ENCODE measurements around the gene IZUMO1R. TPM values are rescaled to one million over a fixed set of nuclear protein-coding genes. Genes with fewer than 3 reads are reported as not detected.

The IZUMO1R gene
- polyA plus RNA-seq, 1 of the 3 experiments (the other 2 are of a cell fraction), result 0.43 TPM

- no peak for TF ChIP-seq MXI1 (IDR thresholded peaks at IDR 0.05; ENCODE audit: low read depth, low read length)
- TF ChIP-seq PBX3 (IDR thresholded peaks at IDR 0.05), result no peak
- TF ChIP-seq MEF2A (IDR thresholded peaks at IDR 0.05; ENCODE audit: borderline replicate concordance, low read depth), result no peak
- no peak for TF ChIP-seq FOXJ3 (CRISPR knock-in tag; IDR thresholded peaks at IDR 0.05)
- no peak for TF ChIP-seq IRF3 (IDR thresholded peaks at IDR 0.05; ENCODE audit: low read depth, low read length)
- no peak for TF ChIP-seq FOSL2 (IDR thresholded peaks at IDR 0.05; ENCODE audit: borderline replicate concordance, low read depth)
- no peak for TF ChIP-seq RXRA (IDR thresholded peaks at IDR 0.05; ENCODE audit: borderline replicate concordance, low read depth)
- TF ChIP-seq JUND (IDR thresholded peaks at IDR 0.05), result no peak
- no peak for TF ChIP-seq NFIC (IDR thresholded peaks at IDR 0.05; ENCODE audit: borderline replicate concordance)
- no peak for TF ChIP-seq EP300 (IDR thresholded peaks at IDR 0.05; ENCODE audit: borderline replicate concordance in 1 of 2, low read depth in 1 of 2, low read length in 1 of 2)
- no peak for TF ChIP-seq YY1 (IDR thresholded peaks at IDR 0.05; ENCODE audit: low read depth)
- no peak for TF ChIP-seq RFX5 (IDR thresholded peaks at IDR 0.05; ENCODE audit: low read length)
- no peak for TF ChIP-seq USF1 (IDR thresholded peaks at IDR 0.05; ENCODE audit: borderline replicate concordance, low read depth)
- no peak for TF ChIP-seq TCF12 (IDR thresholded peaks at IDR 0.05)
- TF ChIP-seq FOXM1 (IDR thresholded peaks at IDR 0.05; ENCODE audit: low read depth), result no peak
- TF ChIP-seq NRF1 (IDR thresholded peaks at IDR 0.05; ENCODE audit: low read depth, low read length), result no peak
- TF ChIP-seq ELF1 (IDR thresholded peaks at IDR 0.05), result no peak
- CTCF ChIA-PET, result no interaction called here
- WGBS (ENCODE audit: low lambda C conversion rate), result 47% methylated on average over 4 of the region's 6 CpGs
Measured at GRCh38 chr11:94328587-94329080, 24.3 kb downstream of the IZUMO1R start.

GRCh38 chr11:94329501-94329900 is 25.1 kb downstream of the IZUMO1R start:
- H3K9me3 ChIP-seq, result no peaks in the 10 kb centered on the region
- no peak for TF ChIP-seq SIN3A (IDR thresholded peaks at IDR 0.05; ENCODE audit: borderline replicate concordance, low read depth, low read length)
- no peak for TF ChIP-seq TAF1 (IDR thresholded peaks at IDR 0.05; ENCODE audit: borderline replicate concordance, low read depth, low read length)
- no peak for TF ChIP-seq FOXM1 (IDR thresholded peaks at IDR 0.05; ENCODE audit: low read depth)
- no peak for TF ChIP-seq YY1 (IDR thresholded peaks at IDR 0.05; ENCODE audit: low read depth)
- TF ChIP-seq ELF1 (IDR thresholded peaks at IDR 0.05), result no peak
- H3K4me1 ChIP-seq (ENCODE audit: control insufficient read depth in 1 of 2, insufficient read depth in 2 of 2, low read depth in 1 of 2, low read length in 1 of 2), result no peaks in the 10 kb centered on the region
- H2AFZ ChIP-seq (ENCODE audit: low read depth), result no peak overlapping the region
- no peak overlapping the region for H3K4me2 ChIP-seq
- no peak overlapping the region for H3K4me3 ChIP-seq (ENCODE audit: low read depth in 2 of 2, low read length in 1 of 2)
- no peaks in the 10 kb centered on the region for H4K20me1 ChIP-seq (ENCODE audit: insufficient read depth)
- no peaks in the 10 kb centered on the region for H3K27me3 ChIP-seq (ENCODE audit: insufficient read depth)
- ChIA-PET CTCF (interaction anchor here (0.6 kb wide), 1 partner anchor 1383 kb away, joined by 3 read pairs; no protein-coding TSS in a partner anchor), POLR2A (no interaction called here)
- no peak overlapping the region for H3K9ac ChIP-seq
- no peaks in the 10 kb centered on the region for H3F3A ChIP-seq (replicated peaks; ENCODE audit: insufficient read depth)
- DNase-seq, result no peak
- no peaks in the 10 kb centered on the region for H3K9me2 ChIP-seq
- no peaks in the 10 kb centered on the region for H3K79me2 ChIP-seq (ENCODE audit: insufficient read depth)
- no peaks in the 10 kb centered on the region for H3K36me3 ChIP-seq (replicated peaks in 1 of 2; ENCODE audit: control insufficient read depth in 1 of 2, insufficient read depth in 2 of 2, low read length in 1 of 2)
- WGBS (ENCODE audit: low lambda C conversion rate), result 40% methylated on average over 3 of the region's 3 CpGs
- no peak overlapping the region for H3K27ac ChIP-seq (ENCODE audit: low read depth in 2 of 2, low read length in 1 of 2)

More at GRCh38 chr11:94328587-94329080, 24.3 kb downstream of the IZUMO1R start:
- H3K9me2 ChIP-seq, result no peaks in the 10 kb centered on the region
- H3K27me3 ChIP-seq (ENCODE audit: insufficient read depth), result no peaks in the 10 kb centered on the region
- no peak overlapping the region for H3K4me3 ChIP-seq (ENCODE audit: low read depth in 2 of 2, low read length in 1 of 2)
- DNase-seq, result no peak
- no peaks in the 10 kb centered on the region for H3K4me1 ChIP-seq (ENCODE audit: control insufficient read depth in 1 of 2, insufficient read depth in 2 of 2, low read depth in 1 of 2, low read length in 1 of 2)
- H3K4me2 ChIP-seq, result no peak overlapping the region
- no peaks in the 10 kb centered on the region for H3F3A ChIP-seq (replicated peaks; ENCODE audit: insufficient read depth)
- H3K9me3 ChIP-seq, result no peaks in the 10 kb centered on the region
- POLR2A ChIA-PET, result no interaction called here
- H2AFZ ChIP-seq (ENCODE audit: low read depth), result no peak overlapping the region
- H3K9ac ChIP-seq, result no peak overlapping the region
- H3K27ac ChIP-seq (ENCODE audit: low read depth in 2 of 2, low read length in 1 of 2), result no peak overlapping the region
- H3K36me3 ChIP-seq (replicated peaks in 1 of 2; ENCODE audit: control insufficient read depth in 1 of 2, insufficient read depth in 2 of 2, low read length in 1 of 2), result no peaks in the 10 kb centered on the region
- no peaks in the 10 kb centered on the region for H4K20me1 ChIP-seq (ENCODE audit: insufficient read depth)
- no peaks in the 10 kb centered on the region for H3K79me2 ChIP-seq (ENCODE audit: insufficient read depth)
